Mesothelial cell of epicardium (in vitro differentiated cells): Measurements from ENCODE around the gene TMPRSS6. TPM values are rescaled to one million over a fixed set of nuclear protein-coding genes. Genes with fewer than 3 reads are reported as not detected.

Experiments used
- DNase-seq, 2 experiments: peaks; one replicate each; pipeline ENCODE4 v3.0.0; 2021; ENCODE audit warnings: low spot score in 2 of 2; ENCODE audit not compliant: unreplicated experiment in 2 of 2
- H3K27ac Mint-ChIP-seq: 2 replicates; pipeline ENCODE4 v1.8.0; 2021; ENCODE audit warnings: mixed read lengths
- H3K27me3 Mint-ChIP-seq: 2 replicates; pipeline ENCODE4 v1.8.0; 2021; ENCODE audit warnings: low read depth, mixed read lengths
- H3K36me3 Mint-ChIP-seq: 2 replicates; pipeline ENCODE4 v1.8.0; 2021; ENCODE audit warnings: mixed read lengths
- H3K4me1 Mint-ChIP-seq: 2 replicates; pipeline ENCODE4 v1.8.0; 2021; ENCODE audit warnings: mixed read lengths
- H3K4me3 Mint-ChIP-seq: 2 replicates; pipeline ENCODE4 v1.8.0; 2021; ENCODE audit warnings: mild to moderate bottlenecking, moderate library complexity, mixed read lengths
- H3K9me3 Mint-ChIP-seq: 2 replicates; pipeline ENCODE4 v1.8.0; 2021; ENCODE audit warnings: mixed read lengths
- total RNA-seq: library from RNA; stranded (reverse); gene quantifications from 3 replicates; pipeline ENCODE4 v1.2.1, GENCODE V29; 2021
- TF ChIP-seq, protein P1 (sequence below): fragments of 200-600 bp; sonication (generic); IDR thresholded peaks from one replicate; pipeline ENCODE4 v1.5.0; 2021; ENCODE audit warnings: antibody characterized with exemption; ENCODE audit not compliant: unreplicated experiment

TMPRSS6 gene
- total RNA-seq, 1 donor from 2014 or later, result not detected

DNA sequence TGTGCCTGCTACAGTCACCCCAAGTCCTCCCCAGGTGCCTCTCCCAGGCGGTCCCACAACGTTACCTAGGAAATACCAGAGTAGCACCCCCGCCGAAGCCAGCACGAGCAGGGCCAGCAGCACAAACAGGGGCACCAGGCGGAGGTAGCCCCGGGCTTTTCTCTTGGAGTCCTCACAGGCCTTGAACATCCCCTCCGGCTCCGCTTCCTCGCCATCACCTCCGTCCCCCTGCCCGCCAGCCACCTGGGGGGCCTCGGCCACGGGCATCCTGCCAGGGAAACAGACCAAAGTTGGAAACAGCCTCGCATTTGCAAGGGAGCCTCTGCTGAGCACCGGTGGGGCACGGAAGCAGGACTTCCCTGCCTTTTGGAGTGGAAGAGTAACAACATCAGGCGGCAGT is 6.4 kb downstream of the TMPRSS6 start:
- H3K27me3 Mint-ChIP-seq, result peaks cover 37% of the 10 kb centered on the region
- H3K4me1 Mint-ChIP-seq, result no peaks in the 10 kb centered on the region
- H3K27ac Mint-ChIP-seq, result no peak overlapping the region
- no peak overlapping the region for H3K4me3 Mint-ChIP-seq
- no peak for DNase-seq
- no peaks in the 10 kb centered on the region for H3K36me3 Mint-ChIP-seq
- H3K9me3 Mint-ChIP-seq, result no peaks in the 10 kb centered on the region
- TF ChIP-seq, protein P1, sequence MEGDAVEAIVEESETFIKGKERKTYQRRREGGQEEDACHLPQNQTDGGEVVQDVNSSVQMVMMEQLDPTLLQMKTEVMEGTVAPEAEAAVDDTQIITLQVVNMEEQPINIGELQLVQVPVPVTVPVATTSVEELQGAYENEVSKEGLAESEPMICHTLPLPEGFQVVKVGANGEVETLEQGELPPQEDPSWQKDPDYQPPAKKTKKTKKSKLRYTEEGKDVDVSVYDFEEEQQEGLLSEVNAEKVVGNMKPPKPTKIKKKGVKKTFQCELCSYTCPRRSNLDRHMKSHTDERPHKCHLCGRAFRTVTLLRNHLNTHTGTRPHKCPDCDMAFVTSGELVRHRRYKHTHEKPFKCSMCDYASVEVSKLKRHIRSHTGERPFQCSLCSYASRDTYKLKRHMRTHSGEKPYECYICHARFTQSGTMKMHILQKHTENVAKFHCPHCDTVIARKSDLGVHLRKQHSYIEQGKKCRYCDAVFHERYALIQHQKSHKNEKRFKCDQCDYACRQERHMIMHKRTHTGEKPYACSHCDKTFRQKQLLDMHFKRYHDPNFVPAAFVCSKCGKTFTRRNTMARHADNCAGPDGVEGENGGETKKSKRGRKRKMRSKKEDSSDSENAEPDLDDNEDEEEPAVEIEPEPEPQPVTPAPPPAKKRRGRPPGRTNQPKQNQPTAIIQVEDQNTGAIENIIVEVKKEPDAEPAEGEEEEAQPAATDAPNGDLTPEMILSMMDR, result no peak

DNA sequence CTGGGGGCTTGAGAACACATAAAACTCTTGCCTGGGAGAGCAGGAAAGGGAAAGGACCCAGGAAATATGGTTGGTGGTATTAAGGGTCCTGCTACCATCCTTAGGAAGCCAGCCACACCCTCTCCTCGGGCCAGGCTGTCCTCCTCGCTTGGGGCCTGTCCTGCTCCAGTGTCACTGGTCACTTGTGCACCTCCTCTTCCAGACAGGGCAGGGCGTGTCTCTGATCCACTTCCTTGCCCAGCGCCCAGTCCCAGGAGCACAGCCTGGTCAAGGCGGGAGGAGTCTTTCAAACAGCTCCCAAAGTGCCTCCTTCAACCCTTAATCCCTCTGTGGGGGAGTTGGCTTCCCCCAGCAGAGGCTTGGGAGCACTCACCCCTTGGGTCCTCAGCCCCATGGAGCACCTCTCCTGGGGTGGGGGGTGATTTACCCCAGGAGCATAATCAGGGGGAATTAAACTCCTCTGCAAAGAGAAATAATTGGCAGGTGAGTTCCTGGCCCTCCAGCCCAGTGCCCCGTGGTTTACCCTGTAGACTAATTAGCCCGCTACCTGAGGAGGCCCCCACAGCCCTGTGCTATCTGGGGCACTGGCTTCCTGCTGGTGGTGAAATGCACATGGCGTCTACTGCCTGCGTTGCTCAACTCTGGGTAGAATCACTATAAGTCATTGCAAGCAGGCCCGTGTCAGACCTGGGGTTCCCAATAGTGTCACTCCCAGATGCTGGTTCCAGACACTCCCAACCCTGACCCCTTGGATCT is 8.0 kb downstream of the TMPRSS6 start:
- TF ChIP-seq, protein P1, result no peak
- no peak overlapping the region for H3K27ac Mint-ChIP-seq
- H3K4me1 Mint-ChIP-seq, result no peaks in the 10 kb centered on the region
- H3K27me3 Mint-ChIP-seq, result peaks cover 49% of the 10 kb centered on the region
- H3K36me3 Mint-ChIP-seq, result no peaks in the 10 kb centered on the region
- DNase-seq, result no peak
- H3K4me3 Mint-ChIP-seq, result no peak overlapping the region
- no peaks in the 10 kb centered on the region for H3K9me3 Mint-ChIP-seq

DNA sequence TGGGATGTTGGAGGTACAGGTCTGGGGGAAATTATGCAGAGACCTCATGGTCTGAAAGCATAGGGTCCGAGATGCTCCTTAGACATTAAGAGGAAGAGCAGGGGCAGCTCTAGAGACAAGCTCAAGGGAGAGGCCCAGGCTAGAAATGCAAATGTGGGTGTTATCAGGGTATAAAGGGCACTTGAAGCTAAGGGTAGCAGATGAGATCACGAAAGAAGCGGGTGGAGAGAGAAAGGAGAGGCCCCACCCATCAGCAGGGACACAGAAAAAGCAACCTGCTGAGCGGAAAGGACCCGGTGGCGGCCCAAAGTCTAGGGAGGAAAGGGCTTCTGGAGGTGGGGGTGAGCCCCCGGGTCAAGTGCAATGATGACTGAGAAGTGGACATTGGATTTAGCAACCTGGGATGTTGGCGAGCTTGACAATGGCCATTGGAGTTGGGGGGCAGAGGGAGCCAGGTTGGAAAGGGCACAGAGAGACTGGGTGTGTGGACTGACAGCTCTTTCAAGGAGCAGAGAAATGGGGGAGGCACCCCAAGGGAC is 8.9 kb downstream of the TMPRSS6 start:
- TF ChIP-seq, protein P1, result no peak
- Mint-ChIP-seq H3K4me1 (no peaks in the 10 kb centered on the region), H3K4me3 (no peak overlapping the region), H3K27ac (no peak overlapping the region), H3K36me3 (no peaks in the 10 kb centered on the region), H3K9me3 (no peaks in the 10 kb centered on the region), H3K27me3 (peaks cover 56% of the 10 kb centered on the region)
- no peak for DNase-seq

DNA sequence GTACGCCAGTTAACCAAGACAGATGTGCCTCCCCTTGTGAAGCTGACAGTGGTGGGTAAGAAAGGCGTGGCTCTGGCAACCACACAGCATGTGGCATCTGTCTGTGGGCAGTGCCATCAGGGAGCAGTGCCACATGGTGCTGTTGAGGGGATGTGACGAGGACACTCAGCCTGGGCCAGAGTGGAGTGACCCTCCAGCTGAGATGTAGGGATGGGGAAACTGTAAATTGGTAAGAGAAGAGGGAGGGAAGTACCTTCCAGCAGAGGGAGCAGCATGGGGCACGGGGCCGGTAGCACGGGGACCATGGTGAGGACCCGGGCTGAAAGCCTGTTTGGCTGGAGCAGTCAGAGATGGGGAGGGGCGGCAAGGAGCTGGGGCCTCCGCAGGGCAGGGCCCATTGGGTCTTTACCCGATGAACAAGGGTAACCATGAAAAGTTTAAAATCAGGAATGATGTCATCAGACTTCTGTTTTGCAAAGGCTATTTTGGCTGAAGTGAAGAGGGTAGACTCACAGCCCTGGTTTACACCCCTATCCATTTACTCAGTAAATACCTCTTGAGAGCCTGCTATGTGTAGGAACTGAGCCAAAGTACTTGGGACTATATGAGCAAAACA is 10.4 kb downstream of the TMPRSS6 start:
- Mint-ChIP-seq H3K27ac (no peak overlapping the region), H3K4me1 (no peaks in the 10 kb centered on the region), H3K9me3 (no peaks in the 10 kb centered on the region), H3K36me3 (no peaks in the 10 kb centered on the region), H3K4me3 (no peak overlapping the region), H3K27me3 (peaks cover 68% of the 10 kb centered on the region)
- TF ChIP-seq, protein P1, result no peak
- no peak for DNase-seq

DNA sequence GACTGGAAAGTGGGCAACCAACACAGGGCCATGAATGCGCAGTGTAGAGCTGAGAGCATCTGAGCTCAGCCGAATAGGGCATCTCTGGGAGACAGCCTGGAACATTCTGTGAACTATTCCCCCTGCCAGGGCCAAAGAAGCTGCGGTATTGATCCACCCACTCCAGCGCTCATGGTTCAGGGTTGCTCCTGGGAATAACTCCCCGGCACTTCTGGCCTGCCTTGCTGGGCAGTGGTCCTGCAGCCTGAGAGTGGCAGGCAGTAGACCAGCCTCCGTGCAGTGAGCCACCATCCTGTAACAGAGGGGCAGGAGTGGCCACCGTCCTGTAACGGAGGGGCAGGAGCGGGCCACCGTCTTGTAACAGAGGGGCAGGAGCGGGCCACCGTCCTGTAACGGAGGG is 12.2 kb downstream of the TMPRSS6 start:
- H3K27me3 Mint-ChIP-seq, result peaks cover 62% of the 10 kb centered on the region

More for the DNA sequence above, 12.2 kb downstream of the TMPRSS6 start:
- DNase-seq, result no peak
- Mint-ChIP-seq H3K9me3 (no peaks in the 10 kb centered on the region), H3K36me3 (no peaks in the 10 kb centered on the region), H3K27ac (no peak overlapping the region), H3K4me3 (peak overlapping the region; percentile 28), H3K4me1 (no peaks in the 10 kb centered on the region)
- TF ChIP-seq, protein P1, result no peak
